Endothelial cell of umbilical vein (primary cell): ENCODE data around the gene AP1S2. TPM values are rescaled to one million over a fixed set of nuclear protein-coding genes. Genes with fewer than 3 reads are reported as not detected.

Experiments used
- BruUV-seq: library from RNA; stranded (reverse); fragments of 400-500 nt; replicated peaks from 2 replicates; lab custom pipeline; 2021; lab: Mats Ljungman, UMichigan
- CTCF ChIA-PET: fragments of 300-600, 350-600 bp; sonication (Branson Sonifier 250); formaldehyde crosslinking; loops from one replicate; lab custom pipeline; 2021; ENCODE audit warnings: antibody characterized with exemption, inconsistent platforms; lab: Charles Lee
- POLR2A ChIA-PET: fragments of 300-600, 350-600 bp; sonication (Branson Sonifier 250); formaldehyde crosslinking; loops from one replicate; lab custom pipeline; 2021; ENCODE audit warnings: antibody characterized with exemption, inconsistent platforms; lab: Charles Lee
- DNase-seq: peaks from one replicate; pipeline ENCODE4 v3.0.0-alpha.2; 2011; ENCODE audit warnings: low read depth, low spot score
- FAIRE-seq: peaks from 2 replicates; lab custom pipeline; 2011; peaks lifted over from hg19 to GRCh38; lab: Jason Lieb, UNC
- H2AFZ ChIP-seq: 2 replicates; pipeline ENCODE4 v1.6.0; 2012; ENCODE audit warnings: low read depth, low read length, control low read depth, inconsistent platforms
- H3K27ac ChIP-seq: 2 replicates; pipeline ENCODE4 v1.5.1; 2011; ENCODE audit warnings: low read depth, mild to moderate bottlenecking, control low read depth, low read length, moderate library complexity; ENCODE audit not compliant: insufficient read depth
- H3K27me3 ChIP-seq, 2 experiments: 2 replicates each; pipeline versions ENCODE4 v1.6.0 to v1.6.1; 2011; ENCODE audit warnings: low read length in 2 of 2, mixed read lengths in 1 of 2; ENCODE audit not compliant: control insufficient read depth in 2 of 2, insufficient read depth in 2 of 2
- H3K36me3 ChIP-seq, 2 experiments: 2 replicates in 1 of 2; 3 replicates in 1 of 2; pipeline ENCODE4 v1.5.1; 2011; ENCODE audit warnings: low read length in 2 of 2, mild to moderate bottlenecking in 1 of 2, moderate library complexity in 1 of 2; ENCODE audit not compliant: control insufficient read depth in 2 of 2, insufficient read depth in 2 of 2; ENCODE audit errors: extremely low read depth in 1 of 2
- H3K4me1 ChIP-seq: 3 replicates; pipeline ENCODE4 v1.5.1; 2011; ENCODE audit warnings: mild to moderate bottlenecking, low read length; ENCODE audit not compliant: control insufficient read depth, insufficient read depth; ENCODE audit errors: extremely low read depth
- H3K4me2 ChIP-seq: 2 replicates; pipeline ENCODE4 v1.6.1; 2011; ENCODE audit warnings: low read length, control low read depth, mixed read lengths; ENCODE audit not compliant: insufficient read depth
- H3K4me3 ChIP-seq, 3 experiments: fragments of 200-600 bp in 1 of 3; sonication (generic), shearing (Covaris generic) in 1 of 3; replicated peaks in 1 of 3; 2 replicates each; pipeline ENCODE4 v1.5.1; 2011 to 2016; ENCODE audit warnings: control low read depth in 3 of 3, low read length in 3 of 3, mild to moderate bottlenecking in 2 of 3, inconsistent platforms in 1 of 3, low read depth in 1 of 3, moderate library complexity in 1 of 3; ENCODE audit not compliant: insufficient read depth in 1 of 3
- H3K79me2 ChIP-seq: 2 replicates; pipeline ENCODE4 v1.6.0; 2012; ENCODE audit warnings: low read length, inconsistent platforms; ENCODE audit not compliant: control insufficient read depth, insufficient read depth
- H3K9ac ChIP-seq: replicated peaks from 2 replicates; pipeline ENCODE3; 2011; ENCODE audit warnings: low read length, control low read depth; ENCODE audit not compliant: insufficient read depth; ENCODE audit errors: extremely low read depth
- H3K9me1 ChIP-seq: replicated peaks from 3 replicates; pipeline ENCODE4 v1.6.0; 2011; ENCODE audit warnings: mild to moderate bottlenecking, low read length; ENCODE audit not compliant: control insufficient read depth, insufficient read depth; ENCODE audit errors: extremely low read depth
- H3K9me3 ChIP-seq: replicated peaks from 2 replicates; pipeline ENCODE4 v1.5.1; 2012; ENCODE audit warnings: low read length, inconsistent platforms; ENCODE audit not compliant: control insufficient read depth, insufficient read depth
- H4K20me1 ChIP-seq: replicated peaks from 2 replicates; pipeline ENCODE3; 2011; ENCODE audit warnings: mild to moderate bottlenecking, low read length; ENCODE audit not compliant: control insufficient read depth, insufficient read depth; ENCODE audit errors: extremely low read depth
- EZH2 ChIP-seq: IDR thresholded peaks from 2 replicates; pipeline ENCODE4 v1.6.1; 2012; ENCODE audit warnings: borderline replicate concordance, low read depth, mild to moderate bottlenecking, moderate library complexity, low read length, inconsistent platforms; ENCODE audit not compliant: severe bottlenecking
- FOS ChIP-seq: IDR thresholded peaks from 2 replicates; pipeline ENCODE4 v1.6.1; 2011; ENCODE audit warnings: mild to moderate bottlenecking, low read length, moderate library complexity, borderline replicate concordance; ENCODE audit not compliant: insufficient read depth
- GATA2 ChIP-seq: IDR thresholded peaks from 2 replicates; pipeline ENCODE4 v1.7.0; 2011; ENCODE audit warnings: low read depth, mild to moderate bottlenecking, moderate library complexity, mixed read lengths, low read length; ENCODE audit not compliant: insufficient read length, insufficient read depth
- JUN ChIP-seq: IDR thresholded peaks from 2 replicates; pipeline ENCODE4 v1.6.1; 2011; ENCODE audit warnings: borderline replicate concordance, low read depth; ENCODE audit not compliant: insufficient read length, insufficient read depth
- MYC ChIP-seq: IDR thresholded peaks from one replicate; pipeline ENCODE4 v1.6.1; 2011; ENCODE audit warnings: mild to moderate bottlenecking, low read depth, low read length
- POLR2A ChIP-seq: IDR thresholded peaks from 2 replicates; pipeline ENCODE4 v1.6.1; 2012; ENCODE audit warnings: low read depth, mild to moderate bottlenecking, control low read depth, low read length
- POLR2AphosphoS5 ChIP-seq: IDR thresholded peaks from 2 replicates; pipeline ENCODE4 v1.6.1; 2012; ENCODE audit warnings: low read depth, mild to moderate bottlenecking, control low read depth, low read length, moderate library complexity; ENCODE audit not compliant: insufficient read depth
- dilution Hi-C: fragments of 300-500 bp; cut with MboI; formaldehyde crosslinking; loops from one replicate; pipeline ENCODE4 v1.15.0; 2019; ENCODE audit warnings: low sequenced_read_pairs; ENCODE audit not compliant: extremely low pct_ligation_motif_present
- intact Hi-C: fragments of 100-400 bp; cut with micrococcal nuclease; formaldehyde crosslinking; loops from one replicate; pipeline ENCODE4 v1.10.0; 2022
- polyA plus RNA-seq, 4 experiments: library from polyadenylated mRNA; depleted of rRNA in 3 of 4; stranded (reverse) in 3 of 4; unstranded in 1 of 4; fragments of >200 nt; gene quantifications; 2 replicates each; pipeline versions ENCODE4 v1.2.1 to v1.2.3, GENCODE V29; 2011 to 2012; ENCODE audit warnings: missing spikeins in 1 of 4
- total RNA-seq: library from RNA; stranded (reverse); gene quantifications from 2 replicates; pipeline ENCODE4 v1.2.3, GENCODE V29; 2021
- TF ChIP-seq, protein P1 (sequence below), 2 donors: IDR thresholded peaks; 1 replicate in 1 of 2; 2 replicates in 1 of 2; pipeline ENCODE4 v1.5.1; 2011; ENCODE audit warnings: low read length in 2 of 2, mild to moderate bottlenecking in 2 of 2, moderate library complexity in 2 of 2, control low read depth in 1 of 2, inconsistent platforms in 1 of 2, low read depth in 1 of 2; ENCODE audit not compliant: insufficient read depth in 1 of 2; ENCODE audit errors: extremely low read depth in 1 of 2
- TF ChIP-seq, protein P2 (sequence below): IDR thresholded peaks from 2 replicates; pipeline ENCODE4 v1.6.1; 2011; ENCODE audit not compliant: insufficient read depth, insufficient read length

Gene AP1S2
- total and polyA plus RNA-seq, 2 donors (not counting 3 experiments of a cell fraction or from before 2014, with no cell fraction given): 21.0 to 37.3 TPM

DNA sequence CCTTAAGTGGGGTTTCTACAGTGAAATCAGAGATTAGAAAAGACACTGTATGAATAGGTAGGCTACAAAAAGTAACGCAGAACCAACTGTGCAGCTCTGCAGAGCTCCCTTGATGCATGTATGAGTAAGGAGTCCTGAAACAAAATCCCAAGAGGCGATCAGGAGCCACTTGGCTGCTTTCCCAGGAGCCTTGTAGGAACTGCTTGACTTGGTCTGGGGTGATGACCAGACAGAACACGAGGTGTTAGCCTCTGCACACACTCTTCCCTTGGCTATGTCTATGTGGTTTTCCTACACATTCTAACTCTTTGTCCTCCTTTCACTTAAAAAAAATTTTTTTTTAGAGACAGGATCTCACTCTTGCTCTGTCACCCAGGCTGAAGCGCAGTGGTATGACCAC is 22.8 kb upstream of the AP1S2 start:
- no peaks in the 10 kb centered on the region for H4K20me1 ChIP-seq
- no peaks in the 10 kb centered on the region for H3K9me3 ChIP-seq
- no peaks in the 10 kb centered on the region for H3K79me2 ChIP-seq
- no peaks in the 10 kb centered on the region for H3K9me1 ChIP-seq
- FAIRE-seq: no peak
- dilution Hi-C loops: no loop called here
- BruUV-seq: no TSS peak
- no peaks in the 10 kb centered on the region for H3K36me3 ChIP-seq
- TF ChIP-seq, protein P1, sequence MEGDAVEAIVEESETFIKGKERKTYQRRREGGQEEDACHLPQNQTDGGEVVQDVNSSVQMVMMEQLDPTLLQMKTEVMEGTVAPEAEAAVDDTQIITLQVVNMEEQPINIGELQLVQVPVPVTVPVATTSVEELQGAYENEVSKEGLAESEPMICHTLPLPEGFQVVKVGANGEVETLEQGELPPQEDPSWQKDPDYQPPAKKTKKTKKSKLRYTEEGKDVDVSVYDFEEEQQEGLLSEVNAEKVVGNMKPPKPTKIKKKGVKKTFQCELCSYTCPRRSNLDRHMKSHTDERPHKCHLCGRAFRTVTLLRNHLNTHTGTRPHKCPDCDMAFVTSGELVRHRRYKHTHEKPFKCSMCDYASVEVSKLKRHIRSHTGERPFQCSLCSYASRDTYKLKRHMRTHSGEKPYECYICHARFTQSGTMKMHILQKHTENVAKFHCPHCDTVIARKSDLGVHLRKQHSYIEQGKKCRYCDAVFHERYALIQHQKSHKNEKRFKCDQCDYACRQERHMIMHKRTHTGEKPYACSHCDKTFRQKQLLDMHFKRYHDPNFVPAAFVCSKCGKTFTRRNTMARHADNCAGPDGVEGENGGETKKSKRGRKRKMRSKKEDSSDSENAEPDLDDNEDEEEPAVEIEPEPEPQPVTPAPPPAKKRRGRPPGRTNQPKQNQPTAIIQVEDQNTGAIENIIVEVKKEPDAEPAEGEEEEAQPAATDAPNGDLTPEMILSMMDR (IDR thresholded peaks at IDR 0.05; ENCODE audit: extremely low read depth in 1 of 2, insufficient read depth in 1 of 2, low read depth in 1 of 2, low read length in 2 of 2): no peak
- no peak for TF ChIP-seq GATA2
- TF ChIP-seq JUN: no peak
- TF ChIP-seq MYC: no peak
- TF ChIP-seq, protein P2, sequence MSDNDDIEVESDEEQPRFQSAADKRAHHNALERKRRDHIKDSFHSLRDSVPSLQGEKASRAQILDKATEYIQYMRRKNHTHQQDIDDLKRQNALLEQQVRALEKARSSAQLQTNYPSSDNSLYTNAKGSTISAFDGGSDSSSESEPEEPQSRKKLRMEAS: no peak
- TF ChIP-seq EZH2: no peak
- TF ChIP-seq POLR2A: no peak
- no peak for TF ChIP-seq FOS
- no peak for TF ChIP-seq POLR2AphosphoS5
- no peak overlapping the region for H3K9ac ChIP-seq
- no peaks in the 10 kb centered on the region for H3K27me3 ChIP-seq
- H2AFZ ChIP-seq: no peak overlapping the region
- no peak overlapping the region for H3K27ac ChIP-seq
- CTCF ChIA-PET: no interaction called here
- H3K4me3 ChIP-seq: no peak overlapping the region
- no peak for DNase-seq
- POLR2A ChIA-PET: no interaction called here
- H3K4me2 ChIP-seq: no peak overlapping the region
- intact Hi-C loops: no loop called here
- H3K4me1 ChIP-seq: no peaks in the 10 kb centered on the region
